Measurements from ENCODE around the gene RNU6-9. TPM values are rescaled to one million over a fixed set of nuclear protein-coding genes. Genes with fewer than 3 reads are reported as not detected.
A peak's percentile ranks its signal among the peaks of the same experiment; 100 is the strongest.

The RNU6-9 gene
- total RNA-seq, 1 experiment from 2014 or later, result not detected

DNA sequence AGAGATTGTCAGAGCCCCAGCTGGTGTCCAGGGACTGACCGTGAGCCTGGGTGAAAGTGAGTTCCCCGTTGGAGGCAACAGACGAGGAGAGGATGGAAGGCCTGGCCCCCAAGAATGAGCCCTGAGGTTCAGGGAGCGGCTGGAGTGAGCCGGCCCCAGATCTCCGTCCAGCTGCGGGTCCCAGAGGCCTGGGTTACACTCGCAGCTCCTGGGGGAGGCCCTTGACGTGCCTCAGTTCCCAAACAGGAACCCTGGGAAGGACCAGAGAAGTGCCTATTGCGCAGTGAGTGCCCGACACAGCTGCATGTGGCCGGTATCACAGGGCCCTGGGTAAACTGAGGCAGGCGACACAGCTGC, 42.3 kb upstream of the RNU6-9 start:
- no peak for ATAC-seq
- in situ Hi-C loops (cut with HindIII; ENCODE audit: low pct_unique_long_range_greater_than_20kb, low sequenced_read_pairs), result no loop called here

GRCh38 chr19:852136-853013, 40.9 kb upstream of the RNU6-9 start, which contains the start of gene ELANE:
ELANE (plus strand) TSS chr19:852303; CDS start chr19:852329, 26 bp downstream.
- ChIA-PET CTCF (no interaction called here), POLR2A (no interaction called here)
- TF ChIP-seq POLR2AphosphoS5 (IDR thresholded peaks at IDR 0.05; ENCODE audit: low read depth, low read length) (no peak), SIN3A (IDR thresholded peaks at IDR 0.05; ENCODE audit: borderline replicate concordance, insufficient read depth, low read depth, low read length) (no peak), REST (IDR thresholded peaks at IDR 0.05; ENCODE audit: insufficient read depth in 1 of 2, low read depth in 2 of 2, low read length in 1 of 2) (no peak), TCF7L2 (IDR thresholded peaks at IDR 0.05; ENCODE audit: low read depth, low read length) (no peak)
- TF ChIP-seq, protein P1, sequence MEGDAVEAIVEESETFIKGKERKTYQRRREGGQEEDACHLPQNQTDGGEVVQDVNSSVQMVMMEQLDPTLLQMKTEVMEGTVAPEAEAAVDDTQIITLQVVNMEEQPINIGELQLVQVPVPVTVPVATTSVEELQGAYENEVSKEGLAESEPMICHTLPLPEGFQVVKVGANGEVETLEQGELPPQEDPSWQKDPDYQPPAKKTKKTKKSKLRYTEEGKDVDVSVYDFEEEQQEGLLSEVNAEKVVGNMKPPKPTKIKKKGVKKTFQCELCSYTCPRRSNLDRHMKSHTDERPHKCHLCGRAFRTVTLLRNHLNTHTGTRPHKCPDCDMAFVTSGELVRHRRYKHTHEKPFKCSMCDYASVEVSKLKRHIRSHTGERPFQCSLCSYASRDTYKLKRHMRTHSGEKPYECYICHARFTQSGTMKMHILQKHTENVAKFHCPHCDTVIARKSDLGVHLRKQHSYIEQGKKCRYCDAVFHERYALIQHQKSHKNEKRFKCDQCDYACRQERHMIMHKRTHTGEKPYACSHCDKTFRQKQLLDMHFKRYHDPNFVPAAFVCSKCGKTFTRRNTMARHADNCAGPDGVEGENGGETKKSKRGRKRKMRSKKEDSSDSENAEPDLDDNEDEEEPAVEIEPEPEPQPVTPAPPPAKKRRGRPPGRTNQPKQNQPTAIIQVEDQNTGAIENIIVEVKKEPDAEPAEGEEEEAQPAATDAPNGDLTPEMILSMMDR (IDR thresholded peaks at IDR 0.05), result no peak
- Histone ChIP-seq H3K36me3 (ENCODE audit: control insufficient read depth, insufficient read depth, low read length) (no peaks in the 10 kb centered on the region), H3K4me1 (ENCODE audit: control insufficient read depth, insufficient read depth, low read length) (peaks cover 11% of the 10 kb centered on the region), H3K27ac (ENCODE audit: low read length) (peak within 1 kb of the TSS; percentile 55; the same call in 1 of the 2 replicates), H3K9me3 (ENCODE audit: control insufficient read depth, insufficient read depth, low read depth, low read length) (no peaks in the 10 kb centered on the region), H3K4me3 (ENCODE audit: low read depth in 2 of 2, low read length in 2 of 2) (no peak within 1 kb of the TSS), H3K27me3 (ENCODE audit: control insufficient read depth, insufficient read depth, low read length) (no peaks in the 10 kb centered on the region)
- ATAC-seq (no peak), DNase-seq (ENCODE audit: low read depth, low spot score) (no peak)
- intact Hi-C loops (cut with micrococcal nuclease; ENCODE audit: unreplicated experiment) (no loop called here), in situ Hi-C loops (cut with HindIII; ENCODE audit: low pct_unique_long_range_greater_than_20kb, low sequenced_read_pairs) (no loop called here)
- BruUV-seq (replicated peaks), result no TSS peak

More for the DNA sequence above, 42.3 kb upstream of the RNU6-9 start:
- Histone ChIP-seq H3K36me3 (ENCODE audit: control insufficient read depth, insufficient read depth, low read length) (no peaks in the 10 kb centered on the region), H3K27ac (ENCODE audit: low read length) (peak overlapping the region; percentile 55), H3K4me3 (ENCODE audit: low read depth in 2 of 2, low read length in 2 of 2) (peak overlapping the region in 1 of 2 experiments; percentile 15; a peak in 1 of 4 replicates), H3K4me1 (ENCODE audit: control insufficient read depth, insufficient read depth, low read length) (peaks cover 11% of the 10 kb centered on the region), H3K27me3 (ENCODE audit: control insufficient read depth, insufficient read depth, low read length) (no peaks in the 10 kb centered on the region), H3K9me3 (ENCODE audit: control insufficient read depth, insufficient read depth, low read depth, low read length) (no peaks in the 10 kb centered on the region)
- DNase-seq (ENCODE audit: low read depth, low spot score), result no peak
- CTCF ChIA-PET, result interaction anchor here (0.6 kb wide), 1 partner anchor 20 kb away, joined by 5 read pairs; no protein-coding TSS in a partner anchor
- BruUV-seq (replicated peaks), result no TSS peak
- POLR2A ChIA-PET, result interaction anchor here (1.1 to 1.3 kb wide), 2 partner anchors 12 to 15 kb away, joined by 5 to 17 read pairs; no protein-coding TSS in a partner anchor
- no peak for TF ChIP-seq POLR2AphosphoS5 (IDR thresholded peaks at IDR 0.05; ENCODE audit: low read depth, low read length)
- no peak for TF ChIP-seq SIN3A (IDR thresholded peaks at IDR 0.05; ENCODE audit: borderline replicate concordance, insufficient read depth, low read depth, low read length)
- TF ChIP-seq TCF7L2 (IDR thresholded peaks at IDR 0.05; ENCODE audit: low read depth, low read length), result no peak
- TF ChIP-seq REST (IDR thresholded peaks at IDR 0.05; ENCODE audit: insufficient read depth in 1 of 2, low read depth in 2 of 2, low read length in 1 of 2), result no peak
- TF ChIP-seq, protein P1 (IDR thresholded peaks at IDR 0.05), result no peak
- intact Hi-C loops (cut with micrococcal nuclease; ENCODE audit: unreplicated experiment), result no loop called here
